Right lobe of liver (tissue), 4 donors: ENCODE data around the gene MDN1.

ENCODE experiments used
- CTCF ChIP-seq, 4 donors: fragments of 200-600 bp in 3 of 4; fragments of 450-650 bp in 1 of 4; IDR thresholded peaks; one replicate each; pipeline versions ENCODE4 v1.5.1 to v1.8.0; 2016 to 2022; ENCODE audit warnings: antibody characterized with exemption in 4 of 4, mild to moderate bottlenecking in 2 of 4
- POLR2A ChIP-seq: fragments of 450-650 bp; IDR thresholded peaks from one replicate; pipeline ENCODE4 v1.6.1; 2017; ENCODE audit warnings: antibody characterized with exemption, mild to moderate bottlenecking
- donor health status: DM: no; HTN: no; CAD: no.
- donor health status: DM: no; HTN: no; CAD: no.
- donor health status: DM: no; HTN: yes; CAD: no.

GRCh38 chr6:89618026-89618425 lies 201.6 kb downstream of the MDN1 start:
- TF ChIP-seq POLR2A, result no peak
- no peak for TF ChIP-seq CTCF (IDR thresholded peaks at IDR 0.05)
